Testis (tissue), 2 donors: Measurements from ENCODE around the gene PI4K2A.

Source experiments
- CTCF ChIP-seq, 3 experiments: fragments of 450-650 bp in 2 of 3; fragments of 200-600 bp in 1 of 3; sonication (generic) in 1 of 3; IDR thresholded peaks; one replicate each; pipeline ENCODE4 v1.5.1; 2016 to 2019; ENCODE audit warnings: antibody characterized with exemption in 3 of 3, mild to moderate bottlenecking in 2 of 3, moderate library complexity in 1 of 3
- POLR2A ChIP-seq: fragments of 450-650 bp; IDR thresholded peaks from one replicate; pipeline ENCODE4 v1.6.1; 2017; ENCODE audit warnings: antibody characterized with exemption, mild to moderate bottlenecking, moderate library complexity

- TF ChIP-seq CTCF (IDR thresholded peaks at IDR 0.05) (no peak), POLR2A (no peak)
Measured at GRCh38 chr10:97690133-97690532, 49.7 kb downstream of the PI4K2A start.
